Gastrocnemius medialis (tissue), 4 donors: ENCODE results near the gene CACNA2D3. TPM values are rescaled to one million over a fixed set of nuclear protein-coding genes. Genes with fewer than 3 reads are reported as not detected.

Source experiments
- ATAC-seq, 2 donors: fragments of 150-250 bp; one replicate each; pipeline ENCODE4 v1.9.1; 2016
- DNase-seq, 2 donors: peaks; one replicate each; pipeline ENCODE4 v3.0.0-alpha.2; 2019
- H3K27ac ChIP-seq, 4 donors: fragments of 200-600 bp; sonication (generic); 1 replicate in 1 of 4; 2 replicates in 3 of 4; pipeline ENCODE4 v1.5.1; 2016 to 2018; ENCODE audit warnings: mild to moderate bottlenecking in 2 of 4, moderate library complexity in 1 of 4
- H3K27me3 ChIP-seq, 3 donors: fragments of 200-600 bp; sonication (generic) in 2 of 3; 1 replicate in 1 of 3; 2 replicates in 2 of 3; pipeline versions ENCODE4 v1.5.1 to v1.6.0; 2016 to 2019; ENCODE audit warnings: mild to moderate bottlenecking in 1 of 3, moderate library complexity in 1 of 3
- H3K36me3 ChIP-seq, 2 donors: fragments of 200-600 bp; sonication (generic) in 1 of 2; one replicate each; pipeline ENCODE4 v1.5.1; 2017 to 2018
- H3K4me1 ChIP-seq, 2 donors: fragments of 200-600 bp; sonication (generic) in 1 of 2; one replicate each; pipeline ENCODE4 v1.5.1; 2016 to 2017; ENCODE audit warnings: mild to moderate bottlenecking in 2 of 2
- H3K4me3 ChIP-seq, 4 donors: fragments of 200-600 bp; sonication (generic) in 3 of 4; 1 replicate in 1 of 4; 2 replicates in 3 of 4; pipeline ENCODE4 v1.5.1; 2016 to 2019; ENCODE audit warnings: mild to moderate bottlenecking in 2 of 4
- H3K9me3 ChIP-seq, 3 donors: fragments of 200-600 bp; sonication (generic) in 2 of 3; 1 replicate in 1 of 3; 2 replicates in 2 of 3; pipeline ENCODE4 v1.5.1; 2016 to 2019
- CTCF ChIP-seq, 5 experiments: fragments of 450-650 bp in 3 of 5; fragments of 200-600 bp in 2 of 5; sonication (generic) in 2 of 5; IDR thresholded peaks in 4 of 5; conservative IDR thresholded peaks in 1 of 5; 1 replicate in 4 of 5; 2 replicates in 1 of 5; pipeline ENCODE4 v1.5.1; 2016 to 2019; ENCODE audit warnings: antibody characterized with exemption in 5 of 5, mild to moderate bottlenecking in 3 of 5, moderate library complexity in 3 of 5
- POLR2A ChIP-seq, 2 donors: fragments of 450-650 bp; IDR thresholded peaks; one replicate each; pipeline ENCODE4 v1.6.1; 2017; ENCODE audit warnings: antibody characterized with exemption in 2 of 2, mild to moderate bottlenecking in 2 of 2, moderate library complexity in 2 of 2
- in situ Hi-C, 4 donors: fragments of 200-750 bp; cut with MboI; loops; one replicate each; pipeline versions ENCODE4 v1.15.0 to v1.8.0; 2017; ENCODE audit warnings: low sequenced_read_pairs in 4 of 4
- intact Hi-C: fragments of 100-400 bp; cut with DNase I; formaldehyde crosslinking; loops from one replicate; pipeline ENCODE4 v1.15.1; 2023; ENCODE audit warnings: low total_unique reads
- total RNA-seq, 4 donors: library from RNA; depleted of rRNA; stranded (reverse); fragments of >200 nt; gene quantifications; one replicate each; pipeline versions ENCODE4 v1.1.0 to v1.2.3, GENCODE V29; 2016

Gene CACNA2D3
- total RNA-seq, 4 donors from 2014 or later: 4.7 to 14.4 (median 7.1) TPM

GRCh38 chr3:54932606-54933005, 810.3 kb downstream of the CACNA2D3 start:
- Histone ChIP-seq H3K9me3 (no peaks in the 10 kb centered on the region), H3K4me1 (peaks cover 0 to 19% of the 10 kb centered on the region in 2 donors), H3K36me3 (no peaks in the 10 kb centered on the region), H3K27ac (peak overlapping the region in 1 of 4 donors; percentile 0), H3K27me3 (no peaks in the 10 kb centered on the region), H3K4me3 (no peak overlapping the region)
- no peak for TF ChIP-seq CTCF (IDR thresholded peaks at IDR 0.05 in 4 of 5, conservative IDR thresholded peaks at IDR 0.05 in 1 of 5)
- in situ Hi-C loops (no loop called here), intact Hi-C loops (no loop called here)
- peak; percentile 47 to 57 for DNase-seq
- peak; percentile 88 to 93 for ATAC-seq

GRCh38 chr3:54935869-54936268, 813.5 kb downstream of the CACNA2D3 start:
- TF ChIP-seq POLR2A (IDR thresholded peaks at IDR 0.05): no peak
- no peak for TF ChIP-seq CTCF (IDR thresholded peaks at IDR 0.05 in 4 of 5, conservative IDR thresholded peaks at IDR 0.05 in 1 of 5)
- DNase-seq (no peak), ATAC-seq (no peak)
- no peak overlapping the region for H3K27ac ChIP-seq
- in situ Hi-C loops: no loop called here
- H3K36me3 ChIP-seq: no peaks in the 10 kb centered on the region
- peaks cover 0 to 26% of the 10 kb centered on the region in 2 donors for H3K4me1 ChIP-seq
- no peak overlapping the region for H3K4me3 ChIP-seq
- H3K27me3 ChIP-seq: no peaks in the 10 kb centered on the region
- intact Hi-C loops: no loop called here
- H3K9me3 ChIP-seq: no peaks in the 10 kb centered on the region

GRCh38 chr3:54936561-54936960, 814.2 kb downstream of the CACNA2D3 start:
- Histone ChIP-seq H3K27me3 (no peaks in the 10 kb centered on the region), H3K4me1 (peaks cover 0 to 32% of the 10 kb centered on the region in 2 donors), H3K9me3 (no peaks in the 10 kb centered on the region), H3K4me3 (no peak overlapping the region), H3K27ac (no peak overlapping the region), H3K36me3 (no peaks in the 10 kb centered on the region)
- intact Hi-C loops: no loop called here
- in situ Hi-C loops: no loop called here
- ATAC-seq (no peak), DNase-seq (no peak)
- TF ChIP-seq CTCF (IDR thresholded peaks at IDR 0.05 in 4 of 5, conservative IDR thresholded peaks at IDR 0.05 in 1 of 5) (no peak), POLR2A (IDR thresholded peaks at IDR 0.05) (no peak)

GRCh38 chr3:54939557-54940300, 817.4 kb downstream of the CACNA2D3 start:
- H3K27me3 ChIP-seq: no peaks in the 10 kb centered on the region
- no peaks in the 10 kb centered on the region for H3K9me3 ChIP-seq
- no peak for ATAC-seq
- H3K27ac ChIP-seq: no peak overlapping the region
- no peak for DNase-seq
- TF ChIP-seq POLR2A (IDR thresholded peaks at IDR 0.05) (no peak), CTCF (IDR thresholded peaks at IDR 0.05 in 4 of 5, conservative IDR thresholded peaks at IDR 0.05 in 1 of 5) (no peak)
- intact Hi-C loops: loop anchor here (5.0 kb wide), 1 partner anchor 32 kb away; no protein-coding TSS in a partner anchor
- no peak overlapping the region for H3K4me3 ChIP-seq
- H3K36me3 ChIP-seq: no peaks in the 10 kb centered on the region
- in situ Hi-C loops: no loop called here
- peaks cover 5 to 19% of the 10 kb centered on the region in 2 donors for H3K4me1 ChIP-seq
